ENCODE measurements around the gene SLIT1.

SLIT1 gene

GRCh38 chr10:97075421-97075820 lies 110.3 kb downstream of the SLIT1 start:
- Histone ChIP-seq H3K4me1 (ENCODE audit: control insufficient read depth, low read depth, low read length) (peaks cover 16% of the 10 kb centered on the region), H3K9me3 (ENCODE audit: control insufficient read depth, low read depth, low read length) (no peaks in the 10 kb centered on the region), H3K27ac (ENCODE audit: low read length) (no peak overlapping the region), H3K36me3 (ENCODE audit: control insufficient read depth, low read depth, low read length) (no peaks in the 10 kb centered on the region), H3K27me3 (ENCODE audit: control insufficient read depth, insufficient read depth, low read length) (no peaks in the 10 kb centered on the region), H3K4me3 (ENCODE audit: low read length) (no peak overlapping the region), H3K9ac (ENCODE audit: low read length) (no peak overlapping the region)

DNA sequence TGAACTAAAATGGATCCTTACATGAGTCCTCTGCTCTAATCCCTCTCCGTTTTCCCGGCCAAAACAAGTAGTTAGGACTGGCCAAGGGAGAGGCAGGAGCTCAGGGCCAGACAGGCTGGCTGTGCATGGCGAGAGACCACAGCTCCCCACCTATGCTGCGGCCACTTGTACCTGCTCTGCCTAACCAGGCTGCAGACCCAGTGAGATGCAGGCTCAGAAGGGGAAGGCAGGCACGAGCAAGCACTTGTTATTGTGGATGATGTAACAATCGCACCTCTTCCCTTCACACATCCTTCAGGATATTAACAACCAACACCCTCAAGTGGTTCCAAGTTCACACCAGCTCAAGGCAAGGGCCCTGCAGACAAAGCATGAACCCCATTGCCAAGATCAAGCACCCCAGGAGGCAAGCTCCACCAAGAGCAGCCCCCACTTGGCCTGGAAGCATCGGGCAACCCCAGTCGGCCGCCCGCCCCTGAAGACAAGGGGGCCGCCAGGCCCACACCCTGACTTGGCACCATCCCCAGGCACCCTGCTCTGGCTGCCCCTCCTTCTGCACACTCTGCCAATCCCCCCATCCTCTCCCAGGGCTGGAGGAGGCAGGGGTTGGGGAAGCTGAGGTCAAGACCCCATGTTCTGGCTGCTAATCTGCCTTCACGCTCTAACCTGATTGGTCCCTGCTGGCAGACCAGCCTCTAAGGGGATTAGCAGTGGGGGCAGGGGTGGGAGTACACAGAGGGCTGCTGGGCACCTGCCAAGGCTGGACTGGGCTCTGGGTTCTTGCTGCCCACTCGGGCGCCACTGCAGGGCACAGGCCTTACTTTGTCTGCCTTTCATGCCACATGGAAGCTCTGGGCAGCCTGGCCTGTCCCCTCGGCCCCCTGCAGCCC lies 111.3 kb downstream of the SLIT1 start:
- H3K9ac ChIP-seq (ENCODE audit: low read length), result no peak overlapping the region
- H3K9me3 ChIP-seq (ENCODE audit: control insufficient read depth, low read depth, low read length), result no peaks in the 10 kb centered on the region
- H3K4me1 ChIP-seq (ENCODE audit: control insufficient read depth, low read depth, low read length), result peaks cover 7% of the 10 kb centered on the region
- no peaks in the 10 kb centered on the region for H3K27me3 ChIP-seq (ENCODE audit: control insufficient read depth, insufficient read depth, low read length)
- H3K4me3 ChIP-seq (ENCODE audit: low read length), result no peak overlapping the region
- no peak overlapping the region for H3K27ac ChIP-seq (ENCODE audit: low read length)
- H3K36me3 ChIP-seq (ENCODE audit: control insufficient read depth, low read depth, low read length), result no peaks in the 10 kb centered on the region

DNA sequence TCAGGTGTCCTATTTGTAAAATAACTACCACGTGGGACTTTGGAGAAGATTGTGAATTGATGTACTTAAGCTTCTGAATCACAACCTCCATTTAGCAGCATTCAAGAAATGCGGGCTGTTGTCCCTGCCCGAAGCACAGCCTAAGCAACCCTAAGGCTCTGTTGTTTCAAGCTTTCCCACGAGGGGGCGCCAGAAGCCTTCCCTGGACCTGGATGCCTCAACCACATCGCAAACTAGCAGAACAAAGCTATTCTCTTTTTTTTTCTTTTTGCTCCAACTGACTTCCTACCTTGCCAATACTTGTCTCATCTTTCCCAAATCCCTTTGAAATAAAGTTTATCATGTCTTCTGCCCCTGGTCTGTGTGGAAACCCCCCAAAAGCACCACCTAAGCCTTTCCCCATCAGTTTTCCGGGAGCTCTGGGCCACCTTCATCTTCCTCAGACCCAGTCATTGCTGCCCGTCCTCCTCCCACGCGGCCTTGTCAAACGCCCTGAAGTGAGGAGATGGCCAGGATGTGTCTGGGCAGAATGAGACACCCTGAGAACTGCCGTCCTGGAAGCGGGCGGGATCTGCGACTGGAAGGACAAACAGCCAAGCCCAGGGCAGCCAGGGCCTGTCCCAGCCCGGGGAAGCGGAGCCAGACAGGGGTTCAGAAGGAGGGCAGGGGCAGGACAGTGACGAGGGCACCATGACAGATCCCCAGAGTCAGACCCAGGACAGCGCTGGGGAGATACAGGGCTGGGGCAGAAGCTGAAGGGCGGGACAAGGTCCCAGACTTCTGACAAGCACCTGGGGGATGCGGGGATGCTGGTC lies 112.7 kb downstream of the SLIT1 start:
- Histone ChIP-seq H3K27ac (ENCODE audit: low read length) (no peak overlapping the region), H3K36me3 (ENCODE audit: control insufficient read depth, low read depth, low read length) (no peaks in the 10 kb centered on the region), H3K4me1 (ENCODE audit: control insufficient read depth, low read depth, low read length) (no peaks in the 10 kb centered on the region), H3K9ac (ENCODE audit: low read length) (no peak overlapping the region), H3K27me3 (ENCODE audit: control insufficient read depth, insufficient read depth, low read length) (no peaks in the 10 kb centered on the region), H3K9me3 (ENCODE audit: control insufficient read depth, low read depth, low read length) (no peaks in the 10 kb centered on the region), H3K4me3 (ENCODE audit: low read length) (no peak overlapping the region)

DNA sequence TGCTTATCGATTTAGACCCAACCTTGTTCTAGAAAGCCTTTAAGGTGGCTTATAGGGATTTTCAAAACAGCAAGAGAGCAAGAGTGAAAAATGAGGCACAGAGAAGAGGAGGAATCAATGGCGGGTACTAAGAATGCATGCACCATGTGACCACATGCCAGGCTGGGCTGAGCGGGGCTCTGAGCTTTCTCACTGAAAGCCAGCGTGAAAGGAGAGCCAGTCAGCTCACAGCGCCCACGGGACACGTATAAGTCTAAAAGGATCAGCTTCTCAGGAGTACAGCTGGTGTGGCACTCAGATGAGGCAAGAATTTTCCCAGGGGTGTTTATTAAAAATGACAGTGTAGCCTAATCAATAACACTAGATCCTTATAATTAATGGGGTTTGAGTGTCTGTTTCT lies 114.3 kb downstream of the SLIT1 start:
- H3K4me3 ChIP-seq (ENCODE audit: low read length), result no peak overlapping the region
- H3K4me1 ChIP-seq (ENCODE audit: control insufficient read depth, low read depth, low read length), result no peaks in the 10 kb centered on the region
- no peaks in the 10 kb centered on the region for H3K9me3 ChIP-seq (ENCODE audit: control insufficient read depth, low read depth, low read length)
- H3K27ac ChIP-seq (ENCODE audit: low read length), result no peak overlapping the region
- H3K9ac ChIP-seq (ENCODE audit: low read length), result no peak overlapping the region
- no peaks in the 10 kb centered on the region for H3K27me3 ChIP-seq (ENCODE audit: control insufficient read depth, insufficient read depth, low read length)
- no peaks in the 10 kb centered on the region for H3K36me3 ChIP-seq (ENCODE audit: control insufficient read depth, low read depth, low read length)

DNA sequence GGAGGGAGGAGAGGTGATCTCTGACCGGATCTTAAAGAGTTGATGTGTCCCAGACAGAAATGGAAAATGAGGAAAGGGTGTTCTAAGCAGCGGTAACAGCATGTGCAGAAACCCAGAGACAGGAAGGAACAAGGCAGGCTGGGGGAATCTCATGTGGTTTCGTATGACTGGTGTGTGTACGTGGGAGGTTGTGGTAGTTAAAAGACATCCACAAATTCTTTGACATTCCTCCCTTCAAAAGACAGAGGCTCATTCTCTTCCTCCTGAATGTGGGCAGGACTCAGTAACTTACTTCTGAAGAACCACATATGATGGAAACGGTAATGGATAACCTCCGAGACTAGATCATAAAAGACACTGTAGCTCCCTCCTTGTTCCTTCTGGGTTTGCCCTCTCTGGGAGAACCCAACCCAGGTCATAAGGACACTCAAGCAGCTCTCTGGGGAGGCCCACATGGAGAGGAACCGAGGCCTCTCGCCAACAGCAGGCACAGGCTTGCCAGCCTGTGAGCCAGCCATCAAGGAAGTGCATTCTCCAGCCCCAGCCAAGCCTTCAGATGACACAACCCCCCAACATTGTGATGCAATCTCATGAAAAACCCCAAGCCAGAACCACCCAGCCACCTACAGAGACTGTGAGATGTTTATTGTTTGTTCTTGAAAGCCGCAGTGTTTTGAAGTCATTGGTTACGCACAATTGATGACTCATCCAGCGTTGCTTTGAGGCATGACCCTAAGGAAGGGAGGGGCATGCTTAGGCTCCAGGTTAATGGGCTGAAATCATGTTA lies 116.0 kb downstream of the SLIT1 start:
- Histone ChIP-seq H3K36me3 (ENCODE audit: control insufficient read depth, low read depth, low read length) (no peaks in the 10 kb centered on the region), H3K4me3 (ENCODE audit: low read length) (no peak overlapping the region), H3K9ac (ENCODE audit: low read length) (no peak overlapping the region), H3K27ac (ENCODE audit: low read length) (no peak overlapping the region), H3K9me3 (ENCODE audit: control insufficient read depth, low read depth, low read length) (no peaks in the 10 kb centered on the region), H3K4me1 (ENCODE audit: control insufficient read depth, low read depth, low read length) (no peaks in the 10 kb centered on the region), H3K27me3 (ENCODE audit: control insufficient read depth, insufficient read depth, low read length) (no peaks in the 10 kb centered on the region)

DNA sequence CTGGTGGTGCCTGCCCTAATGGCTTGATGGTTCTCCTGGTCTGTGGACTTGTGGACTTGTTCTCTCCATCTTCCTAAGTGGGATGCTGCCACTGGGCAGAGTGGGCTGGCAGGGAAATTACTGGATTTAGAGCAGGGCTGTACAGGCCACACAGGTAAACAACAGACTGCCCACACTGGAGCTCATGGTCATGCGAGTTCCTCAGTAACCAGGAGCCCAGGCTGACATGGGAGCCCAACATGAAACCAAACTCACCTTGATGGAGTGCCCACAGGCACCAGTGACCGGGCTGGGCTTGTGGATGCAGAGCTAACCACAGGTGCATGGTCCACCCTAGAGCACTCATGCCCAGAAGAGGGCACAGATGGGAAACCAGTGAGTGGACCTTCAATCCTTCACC lies 116.7 kb downstream of the SLIT1 start:
- H3K9ac ChIP-seq (ENCODE audit: low read length), result no peak overlapping the region
- no peaks in the 10 kb centered on the region for H3K27me3 ChIP-seq (ENCODE audit: control insufficient read depth, insufficient read depth, low read length)
- no peaks in the 10 kb centered on the region for H3K4me1 ChIP-seq (ENCODE audit: control insufficient read depth, low read depth, low read length)
- no peak overlapping the region for H3K27ac ChIP-seq (ENCODE audit: low read length)
- no peaks in the 10 kb centered on the region for H3K36me3 ChIP-seq (ENCODE audit: control insufficient read depth, low read depth, low read length)
- no peaks in the 10 kb centered on the region for H3K9me3 ChIP-seq (ENCODE audit: control insufficient read depth, low read depth, low read length)
- no peak overlapping the region for H3K4me3 ChIP-seq (ENCODE audit: low read length)

DNA sequence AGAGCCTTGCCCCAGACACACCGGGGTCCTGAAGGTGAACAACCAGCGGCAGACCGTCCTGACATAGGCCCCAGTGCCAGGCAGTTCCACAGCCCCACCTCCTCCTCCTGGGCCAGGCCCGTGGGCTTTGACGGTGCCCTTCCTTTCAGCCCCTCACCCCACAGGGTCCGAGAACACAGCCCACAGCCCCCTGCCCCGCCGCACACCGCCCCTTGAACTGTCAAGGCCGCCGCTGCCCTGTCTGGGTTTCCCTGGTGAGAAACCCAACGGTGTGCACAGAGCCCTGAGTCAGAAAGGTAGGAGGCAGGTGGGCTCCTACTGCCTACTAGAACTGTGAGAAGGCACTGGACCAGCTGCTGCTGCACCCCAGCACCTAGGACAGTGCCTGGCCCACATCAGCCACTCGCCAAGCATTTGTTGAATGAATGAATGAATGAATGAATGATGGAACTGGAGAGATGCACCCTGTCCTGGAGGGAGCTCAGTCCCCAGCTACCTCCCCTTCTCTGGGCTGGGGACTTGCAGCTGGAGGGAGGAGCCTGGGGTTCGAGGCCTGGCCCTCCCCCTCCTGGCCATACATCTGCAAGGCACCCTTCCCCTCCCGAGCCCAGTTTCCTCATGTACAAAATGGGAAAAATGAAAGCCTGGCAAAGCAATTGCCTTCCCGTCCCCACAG lies 117.9 kb downstream of the SLIT1 start:
- no peak overlapping the region for H3K27ac ChIP-seq (ENCODE audit: low read length)
- H3K27me3 ChIP-seq (ENCODE audit: control insufficient read depth, insufficient read depth, low read length), result no peaks in the 10 kb centered on the region
- H3K4me1 ChIP-seq (ENCODE audit: control insufficient read depth, low read depth, low read length), result no peaks in the 10 kb centered on the region
- H3K9me3 ChIP-seq (ENCODE audit: control insufficient read depth, low read depth, low read length), result no peaks in the 10 kb centered on the region
- H3K9ac ChIP-seq (ENCODE audit: low read length), result no peak overlapping the region
- H3K36me3 ChIP-seq (ENCODE audit: control insufficient read depth, low read depth, low read length), result no peaks in the 10 kb centered on the region
- H3K4me3 ChIP-seq (ENCODE audit: low read length), result no peak overlapping the region

- Histone ChIP-seq H3K27me3 (ENCODE audit: control insufficient read depth, insufficient read depth, low read length) (no peaks in the 10 kb centered on the region), H3K4me1 (ENCODE audit: control insufficient read depth, low read depth, low read length) (no peaks in the 10 kb centered on the region), H3K9me3 (ENCODE audit: control insufficient read depth, low read depth, low read length) (no peaks in the 10 kb centered on the region), H3K27ac (ENCODE audit: low read length) (no peak overlapping the region), H3K4me3 (ENCODE audit: low read length) (no peak overlapping the region), H3K36me3 (ENCODE audit: control insufficient read depth, low read depth, low read length) (no peaks in the 10 kb centered on the region), H3K9ac (ENCODE audit: low read length) (no peak overlapping the region)
These were observed 118.7 kb downstream of the SLIT1 start for GRCh38 chr10:97066877-97067555.

DNA sequence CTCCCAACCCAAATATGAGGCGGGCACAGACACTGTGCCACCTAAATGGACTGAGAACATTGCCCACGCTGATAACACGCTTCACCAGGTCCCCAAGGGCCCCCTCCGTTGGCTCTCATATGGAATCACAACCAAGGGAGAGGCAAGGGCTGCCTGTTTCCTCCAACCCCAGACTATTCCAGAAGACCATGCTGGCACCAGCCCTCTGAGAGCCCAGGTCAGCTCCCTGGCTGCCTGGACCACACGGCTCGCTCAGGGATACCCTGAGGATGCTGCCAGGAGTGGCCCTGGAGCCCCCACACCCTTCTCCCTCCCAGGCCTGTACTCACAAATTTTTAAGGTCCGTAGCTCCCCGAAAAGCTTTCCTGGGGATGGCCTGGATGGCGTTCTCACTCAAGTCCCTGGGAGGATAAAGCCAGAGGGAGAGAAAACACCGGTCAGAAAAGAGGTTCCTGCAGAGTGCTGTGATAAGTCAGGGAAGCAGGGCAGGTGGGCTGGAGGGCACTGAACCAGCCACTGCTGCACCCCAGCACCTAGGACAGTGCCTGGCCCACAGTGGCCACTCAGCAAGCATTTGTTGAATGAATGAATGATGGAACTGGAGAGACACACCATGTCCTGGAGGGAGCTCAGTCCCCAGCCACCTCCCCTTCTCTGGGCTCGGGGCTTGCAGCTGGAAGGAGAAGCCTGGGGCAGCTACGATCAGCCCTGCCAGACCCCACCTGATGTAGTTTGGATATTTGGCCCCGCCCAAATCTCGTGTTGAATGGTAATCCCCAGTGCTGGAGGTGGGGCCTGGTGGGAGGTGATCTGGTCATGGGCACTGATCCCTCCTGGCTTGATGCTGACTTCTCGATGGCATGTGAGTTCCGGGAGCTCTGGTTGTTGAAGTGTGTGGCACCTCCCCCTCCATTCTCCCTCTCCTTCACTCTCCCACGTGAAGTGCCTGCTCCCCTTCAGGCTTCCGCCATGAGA lies 119.8 kb downstream of the SLIT1 start:
- no peaks in the 10 kb centered on the region for H3K9me3 ChIP-seq (ENCODE audit: control insufficient read depth, low read depth, low read length)
- H3K36me3 ChIP-seq (ENCODE audit: control insufficient read depth, low read depth, low read length), result no peaks in the 10 kb centered on the region
- no peak overlapping the region for H3K9ac ChIP-seq (ENCODE audit: low read length)
- H3K27ac ChIP-seq (ENCODE audit: low read length), result no peak overlapping the region
- no peak overlapping the region for H3K4me3 ChIP-seq (ENCODE audit: low read length)
- no peaks in the 10 kb centered on the region for H3K4me1 ChIP-seq (ENCODE audit: control insufficient read depth, low read depth, low read length)
- H3K27me3 ChIP-seq (ENCODE audit: control insufficient read depth, insufficient read depth, low read length), result no peaks in the 10 kb centered on the region

DNA sequence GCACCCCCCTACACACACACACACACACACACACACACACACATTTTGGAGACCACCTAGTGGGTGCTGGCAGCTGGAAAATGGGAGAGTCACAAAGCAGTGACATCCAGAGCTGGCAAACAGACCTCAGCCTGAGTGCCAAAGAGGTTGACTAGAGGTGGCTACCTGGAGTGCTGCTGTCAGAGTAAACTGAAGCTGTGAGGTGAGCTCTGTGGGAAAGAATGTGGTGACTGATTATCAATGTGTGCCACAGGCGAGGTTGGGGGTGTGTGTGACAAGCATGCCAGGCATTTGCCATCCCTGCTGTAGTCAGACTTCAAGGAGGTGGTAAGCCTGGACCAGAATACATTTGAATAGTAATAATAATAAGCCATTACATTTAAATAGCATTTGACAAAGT lies 120.6 kb downstream of the SLIT1 start:
- H3K4me1 ChIP-seq (ENCODE audit: control insufficient read depth, low read depth, low read length), result no peaks in the 10 kb centered on the region
- no peak overlapping the region for H3K9ac ChIP-seq (ENCODE audit: low read length)
- H3K27me3 ChIP-seq (ENCODE audit: control insufficient read depth, insufficient read depth, low read length), result no peaks in the 10 kb centered on the region
- no peak overlapping the region for H3K27ac ChIP-seq (ENCODE audit: low read length)
- H3K4me3 ChIP-seq (ENCODE audit: low read length), result no peak overlapping the region
- no peaks in the 10 kb centered on the region for H3K9me3 ChIP-seq (ENCODE audit: control insufficient read depth, low read depth, low read length)
- H3K36me3 ChIP-seq (ENCODE audit: control insufficient read depth, low read depth, low read length), result no peaks in the 10 kb centered on the region

Data from iPS-18a (cell line).